ENCODE measurements around the gene RPL12. TPM values are rescaled to one million over a fixed set of nuclear protein-coding genes. Genes with fewer than 3 reads are reported as not detected.
A peak's percentile ranks its signal among the peaks of the same experiment; 100 is the strongest.

The RPL12 gene
- total RNA-seq, 2 experiments from 2014 or later = 1,186 to 1,386 TPM

- no peak for DNase-seq
- Mint-ChIP-seq H3K27me3 (no peaks in the 10 kb centered on the region), H3K27ac (no peak overlapping the region), H3K4me1 (peaks cover 2% of the 10 kb centered on the region), H3K4me3 (no peak overlapping the region), H3K9me3 (no peaks in the 10 kb centered on the region), H3K36me3 (ENCODE audit: low read depth) (peaks cover 11% of the 10 kb centered on the region)
- POLR2A ChIA-PET = no interaction called here
- CTCF ChIA-PET = interaction anchor here (1.5 kb wide), 1 partner anchor 28 kb away, joined by 5 read pairs; no protein-coding TSS in a partner anchor
Observed at GRCh38 chr9:127458921-127459320, 7.7 kb upstream of the RPL12 start.

DNA sequence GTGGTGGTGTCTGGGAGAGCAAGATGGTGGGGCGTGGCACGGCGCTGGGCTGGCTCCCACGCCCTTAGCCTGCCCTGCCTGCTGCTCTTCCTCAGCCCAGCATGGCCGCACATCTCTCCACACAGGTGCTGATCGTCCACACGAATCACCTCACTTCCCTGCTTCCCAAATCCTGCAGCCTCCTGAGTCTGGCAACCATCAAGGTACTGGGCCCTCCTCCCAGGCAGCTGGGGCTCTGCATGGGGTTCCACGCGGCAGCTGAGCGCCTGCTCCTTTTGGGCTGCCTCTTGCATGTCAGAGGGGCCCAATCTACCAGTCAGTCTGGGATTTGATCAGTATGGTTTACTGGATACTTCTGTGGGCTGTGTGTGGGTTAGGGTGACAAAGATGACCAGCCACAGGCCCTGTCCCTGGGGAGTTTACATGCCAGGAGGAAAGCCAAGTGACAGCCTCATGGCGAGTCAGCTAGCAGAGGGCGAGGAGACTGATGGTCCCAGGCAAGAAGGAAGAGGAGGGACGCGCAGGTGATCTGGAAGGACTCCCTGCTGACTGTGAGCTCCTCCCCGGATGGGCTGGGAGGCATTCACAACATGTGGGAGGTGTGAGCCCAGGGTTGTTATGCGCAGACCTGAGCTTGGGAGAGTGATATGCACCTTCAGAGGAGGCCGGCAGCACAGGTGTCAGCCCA, 6.1 kb upstream of the RPL12 start:
- no peaks in the 10 kb centered on the region for H3K27me3 Mint-ChIP-seq
- ChIA-PET POLR2A (no interaction called here), CTCF (interaction anchor here (0.6 to 1.5 kb wide), 5 partner anchors 11 to 1416 kb away, joined by 3 to 5 read pairs (median 3); no protein-coding TSS in a partner anchor)
- H3K27ac Mint-ChIP-seq = no peak overlapping the region
- no peak overlapping the region for H3K4me3 Mint-ChIP-seq
- H3K9me3 Mint-ChIP-seq = no peaks in the 10 kb centered on the region
- peaks cover 7% of the 10 kb centered on the region for H3K36me3 Mint-ChIP-seq (ENCODE audit: low read depth)
- H3K4me1 Mint-ChIP-seq = peaks cover 6% of the 10 kb centered on the region
- DNase-seq = no peak

DNA sequence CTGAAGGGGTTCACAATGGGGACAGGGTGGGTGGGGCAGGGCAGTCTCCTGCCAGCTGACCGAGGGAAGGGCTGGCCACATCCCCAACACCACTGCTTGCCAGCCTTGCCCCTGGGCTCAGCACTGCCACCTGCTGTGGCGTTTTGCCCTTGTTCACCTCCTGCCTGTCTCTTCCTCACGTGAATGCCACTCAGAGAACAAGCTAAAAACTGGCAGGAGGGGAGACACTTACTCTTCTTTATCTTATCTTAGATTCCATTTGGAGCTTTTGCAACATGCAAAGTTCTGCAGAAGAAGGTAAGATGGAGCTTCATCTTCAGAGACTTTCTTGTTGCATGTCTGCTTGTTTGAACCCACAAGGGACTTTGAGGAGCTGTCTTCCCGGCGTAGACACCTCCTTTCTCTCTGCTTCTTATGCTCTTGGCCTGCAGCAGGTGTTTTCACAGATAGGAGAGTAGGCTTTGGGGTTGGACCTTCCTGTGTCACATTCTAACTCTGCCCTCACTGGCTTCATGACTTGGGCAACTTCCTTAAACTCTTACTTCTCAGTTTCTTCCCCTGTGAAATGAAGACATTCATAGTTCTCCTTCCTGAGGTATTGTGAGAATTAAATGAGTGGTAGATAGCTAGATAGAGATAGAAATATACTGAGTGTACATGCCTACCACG, 4.3 kb upstream of the RPL12 start:
- no peak overlapping the region for H3K27ac Mint-ChIP-seq
- DNase-seq = peak; percentile 36
- ChIA-PET CTCF (interaction anchor here (0.6 to 1.6 kb wide), 11 partner anchors 10 to 450 kb away, joined by 3 to 5 read pairs (median 3); partner anchors contain the start of gene ZNF79), POLR2A (no interaction called here)
- H3K27me3 Mint-ChIP-seq = no peaks in the 10 kb centered on the region
- H3K4me3 Mint-ChIP-seq = no peak overlapping the region
- H3K9me3 Mint-ChIP-seq = no peaks in the 10 kb centered on the region
- peaks cover 7% of the 10 kb centered on the region for H3K36me3 Mint-ChIP-seq (ENCODE audit: low read depth)
- peaks cover 13% of the 10 kb centered on the region for H3K4me1 Mint-ChIP-seq

DNA sequence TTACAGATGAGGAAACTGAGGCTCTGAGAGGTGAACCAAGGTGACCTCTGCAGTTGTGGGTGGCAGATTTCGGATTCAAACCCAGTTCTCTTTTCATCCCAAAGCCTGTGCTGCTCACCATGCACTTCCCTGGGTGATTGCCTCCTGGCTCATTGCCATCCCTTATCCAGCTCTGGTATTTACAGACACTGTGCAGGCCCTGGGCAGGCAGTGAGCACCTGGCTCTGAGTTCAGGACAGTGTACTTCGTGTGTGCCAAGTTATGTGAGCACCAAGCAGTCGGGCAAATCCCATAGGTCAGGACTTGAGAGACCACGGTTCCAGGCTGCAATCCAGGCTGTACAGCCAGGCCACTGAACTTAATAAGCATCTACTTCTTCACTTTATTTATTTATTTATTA, 1.5 kb upstream of the RPL12 start:
- peaks cover 35% of the 10 kb centered on the region for H3K36me3 Mint-ChIP-seq (ENCODE audit: low read depth)
- peaks cover under 1% of the 10 kb centered on the region for H3K9me3 Mint-ChIP-seq
- H3K27me3 Mint-ChIP-seq = no peaks in the 10 kb centered on the region
- peak overlapping the region; percentile 98 for H3K27ac Mint-ChIP-seq
- ChIA-PET CTCF (interaction anchor here (2.1 kb wide), 1 partner anchor 17 kb away, joined by 5 read pairs; no protein-coding TSS in a partner anchor), POLR2A (interaction anchor here (1.5 kb wide), 1 partner anchor 64 kb away, joined by 4 read pairs; no protein-coding TSS in a partner anchor)
- peaks cover 40% of the 10 kb centered on the region for H3K4me1 Mint-ChIP-seq
- no peak for DNase-seq
- peak overlapping the region; percentile 86 for H3K4me3 Mint-ChIP-seq

DNA sequence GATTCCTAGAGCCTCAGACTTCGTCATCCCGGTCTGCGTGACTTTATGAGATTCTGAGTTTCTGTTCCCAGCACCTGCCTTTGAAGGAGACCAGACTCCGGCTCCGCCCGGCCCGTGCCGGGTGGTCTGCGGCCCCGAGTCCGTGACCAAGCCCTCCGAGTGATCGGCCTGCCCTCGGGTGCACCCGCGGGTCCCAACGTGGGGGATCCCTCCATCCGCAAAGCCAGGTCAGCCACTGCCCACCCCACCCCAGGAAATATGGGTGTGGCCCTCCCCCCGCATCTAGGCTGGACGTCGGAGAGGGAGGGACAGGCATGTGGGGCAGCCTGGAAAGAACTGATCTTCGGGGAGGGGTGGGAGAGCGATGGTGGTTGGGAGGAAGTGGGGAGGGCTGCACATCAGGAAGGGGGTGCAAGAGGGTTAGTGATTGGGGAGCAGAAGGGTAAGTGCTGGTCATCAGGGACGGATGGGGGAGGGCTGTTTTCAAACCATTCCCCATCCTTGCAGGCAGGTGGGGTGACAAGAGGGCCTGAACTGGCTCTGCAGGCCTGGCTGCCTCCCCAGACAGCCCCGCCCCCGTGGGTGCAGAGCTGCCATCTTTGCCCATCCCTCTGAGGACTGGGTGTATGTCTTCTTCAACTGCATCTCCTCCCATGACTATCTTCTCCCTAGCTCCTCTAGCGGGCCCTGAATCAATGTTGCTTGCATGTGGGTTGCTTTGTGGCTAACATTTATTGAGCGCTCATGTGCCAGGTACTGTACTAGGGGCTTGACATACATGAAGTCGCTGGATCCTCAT, 851 bp upstream of the RPL12 start:
- Mint-ChIP-seq H3K27me3 (no peaks in the 10 kb centered on the region), H3K4me1 (peaks cover 43% of the 10 kb centered on the region), H3K36me3 (ENCODE audit: low read depth) (peaks cover 41% of the 10 kb centered on the region), H3K4me3 (peak overlapping the region; percentile 86), H3K27ac (peak overlapping the region; percentile 98), H3K9me3 (peaks cover 4% of the 10 kb centered on the region)
- POLR2A ChIA-PET = interaction anchor here (0.7 to 1.5 kb wide), 3 partner anchors 64 to 646 kb away, joined by 3 to 4 read pairs (median 3); no protein-coding TSS in a partner anchor
- CTCF ChIA-PET = interaction anchor here (1.7 to 2.1 kb wide), 2 partner anchors 16 to 150 kb away, joined by 5 read pairs; no protein-coding TSS in a partner anchor
- peak; percentile 54 for DNase-seq

GRCh38 chr9:127451608-127451857, 327 bp upstream of the RPL12 start:
- H3K36me3 Mint-ChIP-seq (ENCODE audit: low read depth) = peaks cover 45% of the 10 kb centered on the region
- no peak for DNase-seq
- no peaks in the 10 kb centered on the region for H3K27me3 Mint-ChIP-seq
- H3K27ac Mint-ChIP-seq = peak overlapping the region; percentile 98
- peak overlapping the region; percentile 86 for H3K4me3 Mint-ChIP-seq
- peaks cover 43% of the 10 kb centered on the region for H3K4me1 Mint-ChIP-seq
- H3K9me3 Mint-ChIP-seq = peaks cover 4% of the 10 kb centered on the region
- ChIA-PET CTCF (interaction anchor here (1.7 to 2.1 kb wide), 2 partner anchors 15 to 150 kb away, joined by 5 read pairs; no protein-coding TSS in a partner anchor), POLR2A (interaction anchor here (0.7 to 1.5 kb wide), 3 partner anchors 63 to 645 kb away, joined by 3 to 4 read pairs (median 3); no protein-coding TSS in a partner anchor)

- peak; percentile 15 for DNase-seq
- Mint-ChIP-seq H3K27me3 (no peaks in the 10 kb centered on the region), H3K36me3 (ENCODE audit: low read depth) (peaks cover 58% of the 10 kb centered on the region), H3K27ac (peak overlapping the region; percentile 98), H3K9me3 (peaks cover 9% of the 10 kb centered on the region), H3K4me3 (peak overlapping the region; percentile 86), H3K4me1 (peaks cover 43% of the 10 kb centered on the region)
- POLR2A ChIA-PET = interaction anchor here (0.6 to 0.8 kb wide), 2 partner anchors 90 to 158 kb away, joined by 3 read pairs; no protein-coding TSS in a partner anchor
- CTCF ChIA-PET = interaction anchor here (0.6 to 1.7 kb wide), 2 partner anchors 22 to 285 kb away, joined by 6 to 7 read pairs; partner anchors contain the start of gene TOR2A
Observed at GRCh38 chr9:127450243-127450760, 904 bp downstream of the RPL12 start.

- ChIA-PET CTCF (interaction anchor here (1.7 kb wide), 1 partner anchor 286 kb away, joined by 7 read pairs; the partner anchor contains the start of gene TOR2A), POLR2A (interaction anchor here (0.8 kb wide), 1 partner anchor 89 kb away, joined by 3 read pairs; no protein-coding TSS in a partner anchor)
- Mint-ChIP-seq H3K27me3 (no peaks in the 10 kb centered on the region), H3K9me3 (peaks cover 16% of the 10 kb centered on the region), H3K36me3 (ENCODE audit: low read depth) (peaks cover 66% of the 10 kb centered on the region), H3K4me1 (peaks cover 42% of the 10 kb centered on the region), H3K4me3 (peak overlapping the region; percentile 86), H3K27ac (peak overlapping the region; percentile 98)
- no peak for DNase-seq
Observed at GRCh38 chr9:127449332-127449966, 1.8 kb downstream of the RPL12 start.

DNA sequence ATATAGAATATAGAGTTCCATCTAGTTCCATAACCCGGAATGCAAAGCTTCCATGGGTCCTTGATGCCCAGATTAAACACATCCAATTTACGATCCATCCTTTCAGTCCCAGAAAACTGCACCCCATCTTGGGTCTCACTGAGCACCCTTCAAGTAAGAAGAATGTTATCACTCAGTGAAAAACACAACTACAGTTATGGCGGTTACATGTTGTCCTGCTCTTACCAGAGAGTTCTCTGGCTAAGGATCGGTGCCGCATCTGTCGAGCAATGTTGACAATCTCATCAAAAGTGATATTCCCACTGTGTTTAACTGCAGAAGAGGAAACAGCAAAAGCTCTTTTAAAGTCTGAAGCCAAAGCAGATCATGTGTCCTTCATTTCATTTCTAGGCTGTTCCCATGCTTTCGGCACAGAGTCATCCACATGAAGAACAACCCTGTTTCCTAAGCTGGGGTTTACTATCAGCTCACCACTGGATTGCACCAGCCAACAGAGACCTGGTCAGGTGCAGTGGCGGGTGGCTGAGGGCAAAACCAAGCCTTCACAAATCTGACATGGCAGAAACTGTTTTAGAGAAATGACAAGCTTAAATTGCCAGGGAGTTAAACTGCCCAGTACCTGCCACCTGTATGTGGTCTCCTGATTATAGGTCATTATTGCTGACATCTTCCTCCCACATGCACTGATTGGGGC, 2.9 kb downstream of the RPL12 start:
- H3K27me3 Mint-ChIP-seq = no peaks in the 10 kb centered on the region

DNA sequence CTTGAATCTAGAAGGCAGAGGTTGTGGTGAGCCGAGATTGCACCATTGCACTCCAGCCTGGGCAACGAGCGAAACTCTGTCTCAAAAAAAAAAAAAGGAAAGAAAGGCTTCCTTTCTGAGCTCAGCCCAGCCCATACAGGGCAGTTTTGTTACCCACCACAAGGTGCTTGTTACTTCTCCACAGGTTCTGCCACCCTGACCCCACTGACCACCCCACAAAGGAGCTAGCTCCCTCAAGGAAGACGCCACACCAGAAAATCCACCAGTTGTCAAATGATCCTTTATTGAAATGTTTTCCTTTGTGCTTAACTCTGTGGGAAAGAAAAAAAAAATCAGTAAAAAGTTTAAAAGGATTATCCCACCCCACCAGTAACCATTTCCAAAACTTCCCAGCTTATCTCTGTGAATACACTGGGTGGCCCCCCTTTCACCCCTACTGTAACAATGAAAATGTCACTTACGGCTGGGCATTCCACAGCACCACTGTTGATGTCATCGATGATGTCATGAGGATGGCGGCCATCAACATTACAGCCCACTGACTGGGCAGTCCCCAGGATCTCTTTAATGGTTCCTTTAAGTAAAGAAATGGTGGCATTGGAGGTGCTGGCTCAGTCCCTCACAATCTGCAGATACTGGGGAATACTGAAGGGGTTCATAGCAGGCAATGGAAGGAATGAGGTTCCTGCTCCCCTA, 3.6 kb downstream of the RPL12 start:
- CTCF ChIA-PET = interaction anchor here (0.6 to 1.6 kb wide), 2 partner anchors 9 to 49 kb away, joined by 3 read pairs; no protein-coding TSS in a partner anchor
- Mint-ChIP-seq H3K36me3 (ENCODE audit: low read depth) (peaks cover 82% of the 10 kb centered on the region), H3K4me1 (peaks cover 40% of the 10 kb centered on the region), H3K27ac (no peak overlapping the region), H3K4me3 (peak overlapping the region; percentile 10), H3K27me3 (no peaks in the 10 kb centered on the region), H3K9me3 (peaks cover 20% of the 10 kb centered on the region)
- POLR2A ChIA-PET = interaction anchor here (0.7 kb wide), 1 partner anchor 157 kb away, joined by 5 read pairs; no protein-coding TSS in a partner anchor
- DNase-seq = no peak

More for the DNA sequence above, 2.9 kb downstream of the RPL12 start:
- POLR2A ChIA-PET = interaction anchor here (0.6 kb wide), 1 partner anchor 27 kb away, joined by 3 read pairs; no protein-coding TSS in a partner anchor
- peaks cover 77% of the 10 kb centered on the region for H3K36me3 Mint-ChIP-seq (ENCODE audit: low read depth)
- H3K4me3 Mint-ChIP-seq = peak overlapping the region; percentile 86
- peak overlapping the region; percentile 50 for H3K27ac Mint-ChIP-seq
- peaks cover 42% of the 10 kb centered on the region for H3K4me1 Mint-ChIP-seq
- peaks cover 20% of the 10 kb centered on the region for H3K9me3 Mint-ChIP-seq
- CTCF ChIA-PET = interaction anchor here (0.6 to 1.6 kb wide), 2 partner anchors 8 to 50 kb away, joined by 3 read pairs; no protein-coding TSS in a partner anchor
- DNase-seq = no peak
